ENCODE data around the gene NR3C2. TPM values are rescaled to one million over a fixed set of nuclear protein-coding genes. Genes with fewer than 3 reads are reported as not detected.

NR3C2 gene
- total RNA-seq, 1 donor from 2014 or later = 25.9 TPM

GRCh38 chr4:148425327-148426110 is 16.7 kb downstream of the NR3C2 start:
- Histone ChIP-seq H3K4me3 (no peak overlapping the region), H3K36me3 (no peaks in the 10 kb centered on the region), H3K27me3 (no peaks in the 10 kb centered on the region), H3K4me1 (peaks cover 3% of the 10 kb centered on the region), H3K9me3 (no peaks in the 10 kb centered on the region), H3K27ac (no peak overlapping the region)
- intact Hi-C loops (cut with DNase I) = no loop called here
- no peak for DNase-seq
- no peak for ATAC-seq
- TF ChIP-seq CTCF (IDR thresholded peaks at IDR 0.05) = no peak

- Histone ChIP-seq H3K27ac (no peak overlapping the region), H3K36me3 (no peaks in the 10 kb centered on the region), H3K4me1 (peaks cover 4% of the 10 kb centered on the region), H3K27me3 (no peaks in the 10 kb centered on the region), H3K4me3 (no peak overlapping the region), H3K9me3 (no peaks in the 10 kb centered on the region)
- no peak for DNase-seq
- intact Hi-C loops (cut with DNase I) = no loop called here
- TF ChIP-seq CTCF (IDR thresholded peaks at IDR 0.05) = no peak
- no peak for ATAC-seq
Observed at GRCh38 chr4:148420397-148420796, 21.8 kb downstream of the NR3C2 start.

- Histone ChIP-seq H3K4me3 (no peak overlapping the region), H3K36me3 (no peaks in the 10 kb centered on the region), H3K4me1 (peaks cover 13% of the 10 kb centered on the region), H3K27me3 (no peaks in the 10 kb centered on the region), H3K9me3 (no peaks in the 10 kb centered on the region), H3K27ac (no peak overlapping the region)
- DNase-seq (no peak), ATAC-seq (no peak)
- TF ChIP-seq CTCF (IDR thresholded peaks at IDR 0.05) = no peak
- intact Hi-C loops (cut with DNase I) = no loop called here
Observed at GRCh38 chr4:148415500-148415899, 26.7 kb downstream of the NR3C2 start.

- no peak overlapping the region for H3K4me3 ChIP-seq
- H3K27ac ChIP-seq = no peak overlapping the region
- no peaks in the 10 kb centered on the region for H3K27me3 ChIP-seq
- no peaks in the 10 kb centered on the region for H3K36me3 ChIP-seq
- no peaks in the 10 kb centered on the region for H3K9me3 ChIP-seq
- H3K4me1 ChIP-seq = peaks cover 13% of the 10 kb centered on the region
- DNase-seq (no peak), ATAC-seq (no peak)
- TF ChIP-seq CTCF (IDR thresholded peaks at IDR 0.05) = no peak
- intact Hi-C loops (cut with DNase I) = no loop called here
Observed at GRCh38 chr4:148412460-148412994, 29.7 kb downstream of the NR3C2 start.

- Histone ChIP-seq H3K9me3 (no peaks in the 10 kb centered on the region), H3K4me3 (no peak overlapping the region), H3K27me3 (no peaks in the 10 kb centered on the region), H3K4me1 (no peaks in the 10 kb centered on the region), H3K27ac (no peak overlapping the region), H3K36me3 (no peaks in the 10 kb centered on the region)
- DNase-seq (no peak), ATAC-seq (peak; percentile 91)
- no peak for TF ChIP-seq CTCF (IDR thresholded peaks at IDR 0.05)
- intact Hi-C loops (cut with DNase I) = no loop called here
Observed at GRCh38 chr4:148405161-148405893, 36.9 kb downstream of the NR3C2 start.
